Endodermal cell (in vitro differentiated cells): ENCODE results near the gene C16orf86. TPM values are rescaled to one million over a fixed set of nuclear protein-coding genes. Genes with fewer than 3 reads are reported as not detected.

ENCODE experiments used
- DNase-seq: peaks from one replicate; pipeline ENCODE4 v3.0.0-alpha.2; 2017
- H3K27ac ChIP-seq: 2 replicates; pipeline ENCODE4 v1.5.1; 2013; ENCODE audit warnings: mild to moderate bottlenecking, low read depth, low read length, moderate library complexity
- H3K27me3 ChIP-seq: 2 replicates; pipeline ENCODE4 v1.6.1; 2013; ENCODE audit warnings: mild to moderate bottlenecking, low read length, moderate library complexity; ENCODE audit not compliant: insufficient read depth, control insufficient read depth, poor library complexity, severe bottlenecking
- H3K36me3 ChIP-seq: 2 replicates; pipeline ENCODE4 v1.7.0; 2013; ENCODE audit warnings: mild to moderate bottlenecking, low read length, moderate library complexity; ENCODE audit not compliant: control insufficient read depth, insufficient read depth
- H3K4me1 ChIP-seq: one replicate; pipeline ENCODE4 v1.7.0; 2013; ENCODE audit warnings: low read length; ENCODE audit not compliant: control insufficient read depth, insufficient read depth
- H3K4me3 ChIP-seq: 2 replicates; pipeline ENCODE4 v1.5.1; 2013; ENCODE audit warnings: mild to moderate bottlenecking, low read length, moderate library complexity
- H3K9ac ChIP-seq: 2 replicates; pipeline ENCODE4 v1.6.1; 2013; ENCODE audit warnings: mild to moderate bottlenecking, low read length, moderate library complexity; ENCODE audit not compliant: poor library complexity, severe bottlenecking; ENCODE audit errors: extremely low read depth
- H3K9me3 ChIP-seq: 2 replicates; pipeline ENCODE4 v1.6.1; 2013; ENCODE audit warnings: mild to moderate bottlenecking, low read length, moderate library complexity; ENCODE audit not compliant: control insufficient read depth
- H3K27ac Mint-ChIP-seq: 2 replicates; pipeline ENCODE4 v1.8.0; 2020; ENCODE audit warnings: mixed read lengths
- H3K27me3 Mint-ChIP-seq: 2 replicates; pipeline ENCODE4 v1.8.0; 2021; ENCODE audit warnings: mild to moderate bottlenecking, mixed read lengths; ENCODE audit not compliant: insufficient read depth
- H3K36me3 Mint-ChIP-seq: 2 replicates; pipeline ENCODE4 v1.8.0; 2020; ENCODE audit warnings: low read depth, mixed read lengths
- H3K4me1 Mint-ChIP-seq: 2 replicates; pipeline ENCODE4 v1.8.0; 2020; ENCODE audit warnings: mixed read lengths
- H3K4me3 Mint-ChIP-seq: 2 replicates; pipeline ENCODE4 v1.8.0; 2020; ENCODE audit warnings: mild to moderate bottlenecking, moderate library complexity, mixed read lengths
- H3K9me3 Mint-ChIP-seq: 2 replicates; pipeline ENCODE4 v1.8.0; 2020; ENCODE audit warnings: mild to moderate bottlenecking, mixed read lengths
- WGBS, 2 experiments: methylation state at CpG; one replicate each; pipeline versions ENCODE4 v1.1.5 to v1.1.7; 2013; ENCODE audit warnings: missing lambda C conversion rate in 2 of 2, mixed read lengths in 1 of 2; ENCODE audit not compliant: insufficient coverage in 1 of 2, insufficient read length in 1 of 2; 5-methylcytosine and 5-hydroxymethylcytosine counted together
- total RNA-seq, 2 donors: library from RNA; stranded (reverse); fragmentation: NEBNext Ultra II Directional in 1 of 2; extraction: Animal tissue kit (Norgen Biotek cat#: 25700) in 1 of 2; gene quantifications; 2 replicates in 1 of 2; 3 replicates in 1 of 2; pipeline ENCODE4 v1.2.1, GENCODE V29; 2021
- TF ChIP-seq, protein P1 (sequence below): fragments of 200-600 bp; sonication (generic); conservative IDR thresholded peaks from 2 replicates; pipeline ENCODE4 v1.5.0; 2021; ENCODE audit warnings: antibody characterized with exemption, mild to moderate bottlenecking

The C16orf86 gene
- total RNA-seq, 2 donors from 2014 or later = 3.6 to 4.7 TPM

DNA sequence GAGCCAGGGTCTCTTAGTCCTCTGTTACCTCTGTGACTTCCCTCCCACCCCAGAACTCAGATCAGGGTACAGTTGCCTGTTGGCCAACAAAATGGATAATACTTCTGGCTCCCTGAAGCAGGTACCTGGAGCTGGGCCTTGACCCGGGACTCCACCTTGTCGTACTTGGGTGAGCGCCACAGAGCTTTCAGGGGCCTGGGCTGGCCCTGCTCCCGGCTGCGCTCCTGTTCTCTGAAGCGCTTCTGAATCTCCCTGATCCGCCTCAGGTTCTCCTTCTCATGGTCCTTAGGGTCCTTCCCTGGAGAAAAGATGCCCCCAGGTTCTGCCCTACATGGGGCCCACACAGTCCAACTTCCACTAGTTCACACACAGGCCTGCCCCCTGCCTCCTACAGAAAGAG, 1.7 kb upstream of the C16orf86 start:
- Histone ChIP-seq H3K4me3 (no peak overlapping the region), H3K9me3 (no peaks in the 10 kb centered on the region), H3K4me1 (peaks cover 4% of the 10 kb centered on the region), H3K27me3 (no peaks in the 10 kb centered on the region), H3K36me3 (peaks cover 11% of the 10 kb centered on the region), H3K27ac (no peak overlapping the region), H3K9ac (no peak overlapping the region)
- H3K36me3 Mint-ChIP-seq = peaks cover 13% of the 10 kb centered on the region
- no peaks in the 10 kb centered on the region for H3K9me3 Mint-ChIP-seq
- peaks cover 7% of the 10 kb centered on the region for H3K4me1 Mint-ChIP-seq
- H3K27ac Mint-ChIP-seq = no peak overlapping the region
- no peak overlapping the region for H3K4me3 Mint-ChIP-seq
- 92 to 95% methylated on average over 4 to 7 of the region's 7 CpGs for WGBS, 2 experiments
- DNase-seq = no peak
- H3K27me3 Mint-ChIP-seq = peaks cover 5% of the 10 kb centered on the region
- TF ChIP-seq, protein P1, sequence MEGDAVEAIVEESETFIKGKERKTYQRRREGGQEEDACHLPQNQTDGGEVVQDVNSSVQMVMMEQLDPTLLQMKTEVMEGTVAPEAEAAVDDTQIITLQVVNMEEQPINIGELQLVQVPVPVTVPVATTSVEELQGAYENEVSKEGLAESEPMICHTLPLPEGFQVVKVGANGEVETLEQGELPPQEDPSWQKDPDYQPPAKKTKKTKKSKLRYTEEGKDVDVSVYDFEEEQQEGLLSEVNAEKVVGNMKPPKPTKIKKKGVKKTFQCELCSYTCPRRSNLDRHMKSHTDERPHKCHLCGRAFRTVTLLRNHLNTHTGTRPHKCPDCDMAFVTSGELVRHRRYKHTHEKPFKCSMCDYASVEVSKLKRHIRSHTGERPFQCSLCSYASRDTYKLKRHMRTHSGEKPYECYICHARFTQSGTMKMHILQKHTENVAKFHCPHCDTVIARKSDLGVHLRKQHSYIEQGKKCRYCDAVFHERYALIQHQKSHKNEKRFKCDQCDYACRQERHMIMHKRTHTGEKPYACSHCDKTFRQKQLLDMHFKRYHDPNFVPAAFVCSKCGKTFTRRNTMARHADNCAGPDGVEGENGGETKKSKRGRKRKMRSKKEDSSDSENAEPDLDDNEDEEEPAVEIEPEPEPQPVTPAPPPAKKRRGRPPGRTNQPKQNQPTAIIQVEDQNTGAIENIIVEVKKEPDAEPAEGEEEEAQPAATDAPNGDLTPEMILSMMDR = no peak

DNA sequence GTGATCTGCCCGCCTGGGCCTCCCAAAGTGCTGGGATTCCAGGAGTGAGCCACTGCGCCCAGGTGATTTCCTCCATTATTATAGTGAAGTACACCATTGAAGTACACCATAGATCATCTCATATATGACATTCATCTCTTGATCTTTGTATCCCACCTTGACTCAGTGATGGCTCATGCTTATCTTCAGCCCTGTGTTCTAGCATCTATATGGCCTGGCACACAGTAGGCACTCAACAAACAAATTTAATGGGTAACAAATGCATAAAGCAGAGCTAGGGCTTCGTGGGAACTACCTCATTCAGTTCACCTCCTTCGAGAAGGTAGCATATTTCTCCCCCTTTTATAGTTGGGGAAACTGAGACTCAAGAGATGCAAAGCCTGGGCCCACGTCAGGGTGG, 1.0 kb upstream of the C16orf86 start:
- Histone ChIP-seq H3K27ac (no peak overlapping the region), H3K4me3 (peak overlapping the region; percentile 76), H3K9me3 (no peaks in the 10 kb centered on the region), H3K36me3 (peaks cover 11% of the 10 kb centered on the region), H3K27me3 (no peaks in the 10 kb centered on the region), H3K4me1 (peaks cover 4% of the 10 kb centered on the region), H3K9ac (no peak overlapping the region)
- no peak for DNase-seq
- H3K27ac Mint-ChIP-seq = no peak overlapping the region
- H3K36me3 Mint-ChIP-seq = peaks cover 13% of the 10 kb centered on the region
- 80 to 85% methylated on average over 4 to 5 of the region's 5 CpGs for WGBS, 2 experiments
- TF ChIP-seq, protein P1 = no peak
- H3K27me3 Mint-ChIP-seq = peaks cover 5% of the 10 kb centered on the region
- H3K4me3 Mint-ChIP-seq = peak overlapping the region; percentile 71
- peaks cover 7% of the 10 kb centered on the region for H3K4me1 Mint-ChIP-seq
- no peaks in the 10 kb centered on the region for H3K9me3 Mint-ChIP-seq

- Mint-ChIP-seq H3K36me3 (peaks cover 13% of the 10 kb centered on the region), H3K27me3 (peaks cover 5% of the 10 kb centered on the region), H3K4me1 (peaks cover 6% of the 10 kb centered on the region), H3K9me3 (no peaks in the 10 kb centered on the region), H3K4me3 (peak overlapping the region; percentile 71), H3K27ac (no peak overlapping the region)
- peak; percentile 80 for DNase-seq
- Histone ChIP-seq H3K9ac (peak overlapping the region; percentile 34), H3K9me3 (no peaks in the 10 kb centered on the region), H3K4me1 (peaks cover 4% of the 10 kb centered on the region), H3K36me3 (peaks cover 11% of the 10 kb centered on the region), H3K27me3 (no peaks in the 10 kb centered on the region), H3K27ac (peak overlapping the region; percentile 53), H3K4me3 (peak overlapping the region; percentile 76)
- 3 to 23% methylated on average over 6 to 46 of the region's 46 CpGs for WGBS, 2 experiments
- TF ChIP-seq, protein P1 = no peak
Measured at GRCh38 chr16:67666032-67666551, 522 bp upstream of the C16orf86 start.
